ENCODE data around the gene FPR2.
"Not testable (repeated sequence)": the region's sequence is repeated elsewhere in the genome, so short reads cannot be mapped to it uniquely, and the experiment has no call there.

The FPR2 gene

GRCh38 chr19:51739466-51740213, 21.3 kb upstream of the FPR2 start:
- DNase-seq (ENCODE audit: low read depth) = no peak

GRCh38 chr19:51740356-51740755, 20.6 kb upstream of the FPR2 start:
- DNase-seq (ENCODE audit: low read depth) = no peak

GRCh38 chr19:51742789-51743188, 18.2 kb upstream of the FPR2 start:
- no peak for DNase-seq (ENCODE audit: low read depth)

GRCh38 chr19:51743405-51743804, 17.6 kb upstream of the FPR2 start:
- no peak for DNase-seq (ENCODE audit: low read depth)

GRCh38 chr19:51746731-51747130, 14.2 kb upstream of the FPR2 start:
- DNase-seq (ENCODE audit: low read depth) = no peak

GRCh38 chr19:51749979-51750378, 11.0 kb upstream of the FPR2 start:
- no peak for DNase-seq (ENCODE audit: low read depth)

- no peak for DNase-seq (ENCODE audit: low read depth)
Observed at GRCh38 chr19:51750400-51751094, 10.4 kb upstream of the FPR2 start.

- no peak for DNase-seq (ENCODE audit: low read depth)
Observed at GRCh38 chr19:51751655-51752054, 9.3 kb upstream of the FPR2 start, which contains the start of gene FPR1. Gene FPR1, minus strand, starts transcription at chr19:51751878. Its CDS starts 4,884 bp downstream, at chr19:51746994.

GRCh38 chr19:51754109-51754508, 6.9 kb upstream of the FPR2 start:
- no peak for DNase-seq (ENCODE audit: low read depth)

GRCh38 chr19:51754770-51755169, 6.2 kb upstream of the FPR2 start:
- DNase-seq (ENCODE audit: low read depth) = no peak

- DNase-seq (ENCODE audit: low read depth) = no peak
Observed at GRCh38 chr19:51755571-51755970, 5.4 kb upstream of the FPR2 start.

- DNase-seq (ENCODE audit: low read depth) = no peak
Observed at GRCh38 chr19:51761696-51762095, 716 bp downstream of the FPR2 start.

- no peak for DNase-seq (ENCODE audit: low read depth)
Observed at GRCh38 chr19:51765086-51765485, 4.1 kb downstream of the FPR2 start.

GRCh38 chr19:51766461-51766860, 5.5 kb downstream of the FPR2 start:
- DNase-seq (ENCODE audit: low read depth) = no peak

GRCh38 chr19:51771376-51772130, 10.6 kb downstream of the FPR2 start:
- DNase-seq (ENCODE audit: low read depth) = no peak

- DNase-seq (ENCODE audit: low read depth) = no peak
Observed at GRCh38 chr19:51772977-51773376, 12.0 kb downstream of the FPR2 start.

GRCh38 chr19:51776561-51776960, 15.6 kb downstream of the FPR2 start:
- not testable (repeated sequence) for DNase-seq (ENCODE audit: low read depth)

- DNase-seq (ENCODE audit: low read depth) = no peak
Observed at GRCh38 chr19:51777570-51778462, 16.8 kb downstream of the FPR2 start.

GRCh38 chr19:51779181-51779580, 18.2 kb downstream of the FPR2 start:
- DNase-seq (ENCODE audit: low read depth) = no peak

GRCh38 chr19:51779703-51780102, 18.7 kb downstream of the FPR2 start:
- no peak for DNase-seq (ENCODE audit: low read depth)

- DNase-seq (ENCODE audit: low read depth) = no peak
Observed at GRCh38 chr19:51780270-51780669, 19.3 kb downstream of the FPR2 start.

- DNase-seq (ENCODE audit: low read depth) = no peak
Observed at GRCh38 chr19:51781999-51782398, 21.0 kb downstream of the FPR2 start.

Data from T-helper 22 cell (primary cell).